Neural cell (in vitro differentiated cells): ENCODE results near the gene N4BP2L1. TPM values are rescaled to one million over a fixed set of nuclear protein-coding genes. Genes with fewer than 3 reads are reported as not detected.

Experiments used
- H2AFZ ChIP-seq: fragments of 200-600, 300-800 bp; sonication (generic), shearing (Covaris generic); 2 replicates; pipeline ENCODE4 v1.6.0; 2014; ENCODE audit warnings: low read depth, mild to moderate bottlenecking, antibody characterized with exemption, low read length, moderate library complexity
- H3F3A ChIP-seq: fragments of 200-600 bp; shearing (Covaris generic); 2 replicates; pipeline ENCODE4 v1.6.1; 2016; ENCODE audit warnings: mild to moderate bottlenecking, moderate library complexity, mixed read lengths, antibody characterized with exemption, low read length; ENCODE audit not compliant: insufficient read depth, poor library complexity, severe bottlenecking
- H3K27ac ChIP-seq: fragments of 200-600, 300-800 bp; sonication (generic), shearing (Covaris generic); 2 replicates; pipeline ENCODE4 v1.5.1; 2014; ENCODE audit warnings: mild to moderate bottlenecking, low read length, moderate library complexity
- H3K27me3 ChIP-seq: fragments of 300-800, 200-600 bp; sonication (generic), shearing (Covaris generic); 2 replicates; pipeline ENCODE4 v1.6.0; 2014; ENCODE audit warnings: mild to moderate bottlenecking, low read depth, low read length, moderate library complexity; ENCODE audit not compliant: insufficient read depth
- H3K36me3 ChIP-seq: fragments of 300-800, 200-600 bp; sonication (generic), shearing (Covaris generic); 2 replicates; pipeline ENCODE4 v1.5.1; 2014; ENCODE audit warnings: mild to moderate bottlenecking, antibody characterized with exemption, low read length, moderate library complexity; ENCODE audit not compliant: insufficient read depth
- H3K4me2 ChIP-seq: fragments of 300-800, 200-600 bp; sonication (generic), shearing (Covaris generic); 2 replicates; pipeline ENCODE4 v1.6.0; 2014; ENCODE audit warnings: mild to moderate bottlenecking, low read length
- H3K4me3 ChIP-seq: fragments of 300-800, 200-600 bp; sonication (generic), shearing (Covaris generic); 2 replicates; pipeline ENCODE4 v1.5.1; 2014; ENCODE audit warnings: mild to moderate bottlenecking, low read length, moderate library complexity
- H3K79me2 ChIP-seq: fragments of 200-600 bp; shearing (Covaris generic); replicated peaks from 2 replicates; pipeline ENCODE4 v1.6.0; 2014; ENCODE audit warnings: mild to moderate bottlenecking, low read length, moderate library complexity; ENCODE audit not compliant: insufficient read depth
- H3K9ac ChIP-seq: fragments of 300-800, 200-600 bp; sonication (generic), shearing (Covaris generic); 2 replicates; pipeline ENCODE4 v1.6.1; 2016; ENCODE audit warnings: mild to moderate bottlenecking, low read length, mixed read lengths
- H3K9me2 ChIP-seq: fragments of 200-600 bp; shearing (Covaris generic); 2 replicates; pipeline ENCODE4 v1.6.1; 2016; ENCODE audit warnings: mild to moderate bottlenecking, low read length, mixed read lengths; ENCODE audit not compliant: insufficient read depth
- H3K9me3 ChIP-seq: fragments of 200-600, 300-800 bp; sonication (generic), shearing (Covaris generic); 2 replicates; pipeline ENCODE4 v1.6.1; 2016; ENCODE audit warnings: mild to moderate bottlenecking, mixed run types, low read length, moderate library complexity, mixed read lengths
- H4K20me1 ChIP-seq: fragments of 200-600 bp; shearing (Covaris generic); 2 replicates; pipeline ENCODE4 v1.6.1; 2016; ENCODE audit warnings: mild to moderate bottlenecking, mixed run types; ENCODE audit not compliant: insufficient read depth
- EP300 ChIP-seq: fragments of 450-650 bp; conservative IDR thresholded peaks from 2 replicates; pipeline ENCODE4 v1.6.1; 2014; ENCODE audit warnings: antibody characterized with exemption, mild to moderate bottlenecking, moderate library complexity; ENCODE audit not compliant: poor library complexity, severe bottlenecking
- EZH2 ChIP-seq: fragments of 200-600, 300-800 bp; shearing (Covaris generic), sonication (generic); IDR thresholded peaks from 2 replicates; pipeline ENCODE4 v1.6.1; 2014; ENCODE audit warnings: antibody characterized with exemption, low read length, borderline replicate concordance, mild to moderate bottlenecking; ENCODE audit not compliant: insufficient read depth, poor library complexity, severe bottlenecking
- MXI1 ChIP-seq: fragments of 450-650 bp; conservative IDR thresholded peaks from 2 replicates; pipeline ENCODE4 v1.6.1; 2014; ENCODE audit warnings: antibody characterized with exemption, mild to moderate bottlenecking; ENCODE audit not compliant: poor library complexity, severe bottlenecking
- POLR2AphosphoS5 ChIP-seq: IDR thresholded peaks from 2 replicates; pipeline ENCODE4 v1.6.1; 2012
- RAD21 ChIP-seq: fragments of 450-650 bp; conservative IDR thresholded peaks from 2 replicates; pipeline ENCODE4 v1.6.1; 2014; ENCODE audit warnings: antibody characterized with exemption, mild to moderate bottlenecking, moderate library complexity
- REST ChIP-seq: IDR thresholded peaks from 2 replicates; pipeline ENCODE4 v1.6.1; 2012; ENCODE audit warnings: borderline replicate concordance
- SMC3 ChIP-seq: fragments of 450-650 bp; conservative IDR thresholded peaks from 2 replicates; pipeline ENCODE4 v1.6.1; 2014; ENCODE audit warnings: antibody characterized with exemption, mild to moderate bottlenecking, moderate library complexity; ENCODE audit not compliant: poor library complexity
- TAF1 ChIP-seq: IDR thresholded peaks from 2 replicates; pipeline ENCODE4 v1.6.1; 2012; ENCODE audit warnings: low read depth
- polyA plus RNA-seq: library from polyadenylated mRNA; depleted of rRNA; stranded (reverse); fragments of >200 nt; gene quantifications from 2 replicates; pipeline ENCODE4 v1.2.3, GENCODE V29; 2014
- TF ChIP-seq, protein P1 (sequence below): fragments of 450-650 bp; IDR thresholded peaks from 2 replicates; pipeline ENCODE4 v1.5.1; 2014; ENCODE audit warnings: antibody characterized with exemption, mild to moderate bottlenecking, moderate library complexity; ENCODE audit not compliant: poor library complexity, severe bottlenecking

The N4BP2L1 gene
- polyA plus RNA-seq, 1 donor from 2014 or later, result 6.1 TPM

DNA sequence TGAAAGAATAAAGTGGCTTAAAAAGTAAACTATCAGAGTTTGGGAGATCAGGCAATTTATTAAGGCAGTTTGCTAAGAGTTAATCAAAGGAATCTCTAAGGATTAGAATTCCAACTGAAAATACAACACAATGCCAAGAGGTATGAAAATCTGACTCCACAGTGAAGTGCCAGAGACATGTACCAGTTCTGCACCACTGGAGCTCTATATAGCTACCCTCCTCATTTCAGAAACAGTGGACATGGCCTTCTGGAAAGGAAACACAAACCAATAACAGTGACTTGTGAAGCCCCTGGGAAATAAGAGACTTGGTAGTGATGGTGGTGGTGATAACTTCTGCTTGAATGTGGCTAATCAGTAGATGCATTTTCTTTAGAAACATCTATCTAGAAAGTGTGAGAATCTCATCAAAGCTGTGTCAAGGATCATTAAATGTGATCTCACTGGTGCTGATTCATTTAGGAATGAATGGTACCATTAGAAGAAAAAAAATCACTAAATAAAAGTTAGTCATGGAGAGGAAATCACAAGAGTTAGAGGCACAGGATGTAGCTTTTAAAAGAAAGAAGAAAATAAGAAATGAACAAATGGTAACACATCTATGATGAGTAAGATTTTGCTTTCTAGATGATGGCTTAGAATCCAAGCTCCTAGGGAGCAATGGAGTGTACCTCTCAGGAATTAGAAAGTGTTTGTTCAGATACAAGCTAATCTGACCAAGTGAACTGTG, 20.1 kb upstream of the N4BP2L1 start:
- TF ChIP-seq TAF1 (no peak), POLR2AphosphoS5 (no peak), RAD21 (no peak), REST (no peak), MXI1 (no peak), SMC3 (no peak), EP300 (no peak), EZH2 (no peak)
- TF ChIP-seq, protein P1, sequence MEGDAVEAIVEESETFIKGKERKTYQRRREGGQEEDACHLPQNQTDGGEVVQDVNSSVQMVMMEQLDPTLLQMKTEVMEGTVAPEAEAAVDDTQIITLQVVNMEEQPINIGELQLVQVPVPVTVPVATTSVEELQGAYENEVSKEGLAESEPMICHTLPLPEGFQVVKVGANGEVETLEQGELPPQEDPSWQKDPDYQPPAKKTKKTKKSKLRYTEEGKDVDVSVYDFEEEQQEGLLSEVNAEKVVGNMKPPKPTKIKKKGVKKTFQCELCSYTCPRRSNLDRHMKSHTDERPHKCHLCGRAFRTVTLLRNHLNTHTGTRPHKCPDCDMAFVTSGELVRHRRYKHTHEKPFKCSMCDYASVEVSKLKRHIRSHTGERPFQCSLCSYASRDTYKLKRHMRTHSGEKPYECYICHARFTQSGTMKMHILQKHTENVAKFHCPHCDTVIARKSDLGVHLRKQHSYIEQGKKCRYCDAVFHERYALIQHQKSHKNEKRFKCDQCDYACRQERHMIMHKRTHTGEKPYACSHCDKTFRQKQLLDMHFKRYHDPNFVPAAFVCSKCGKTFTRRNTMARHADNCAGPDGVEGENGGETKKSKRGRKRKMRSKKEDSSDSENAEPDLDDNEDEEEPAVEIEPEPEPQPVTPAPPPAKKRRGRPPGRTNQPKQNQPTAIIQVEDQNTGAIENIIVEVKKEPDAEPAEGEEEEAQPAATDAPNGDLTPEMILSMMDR, result no peak
- Histone ChIP-seq H2AFZ (no peak overlapping the region), H3K9ac (no peak overlapping the region), H3K27me3 (no peaks in the 10 kb centered on the region), H3K36me3 (no peaks in the 10 kb centered on the region), H3K9me2 (no peaks in the 10 kb centered on the region), H3K79me2 (no peaks in the 10 kb centered on the region), H4K20me1 (no peaks in the 10 kb centered on the region), H3F3A (no peaks in the 10 kb centered on the region), H3K4me2 (no peak overlapping the region), H3K9me3 (peaks cover 4% of the 10 kb centered on the region), H3K4me3 (no peak overlapping the region), H3K27ac (no peak overlapping the region)

GRCh38 chr13:32446773-32447465, 19.0 kb upstream of the N4BP2L1 start:
- Histone ChIP-seq H4K20me1 (no peaks in the 10 kb centered on the region), H3K9me3 (peaks cover 4% of the 10 kb centered on the region), H3K9me2 (no peaks in the 10 kb centered on the region), H3F3A (no peaks in the 10 kb centered on the region), H3K27me3 (no peaks in the 10 kb centered on the region), H3K27ac (no peak overlapping the region), H2AFZ (no peak overlapping the region), H3K79me2 (no peaks in the 10 kb centered on the region), H3K9ac (no peak overlapping the region), H3K4me2 (no peak overlapping the region), H3K4me3 (no peak overlapping the region), H3K36me3 (no peaks in the 10 kb centered on the region)
- no peak for TF ChIP-seq EP300
